Measurements from ENCODE around the gene DLL4.

DNA sequence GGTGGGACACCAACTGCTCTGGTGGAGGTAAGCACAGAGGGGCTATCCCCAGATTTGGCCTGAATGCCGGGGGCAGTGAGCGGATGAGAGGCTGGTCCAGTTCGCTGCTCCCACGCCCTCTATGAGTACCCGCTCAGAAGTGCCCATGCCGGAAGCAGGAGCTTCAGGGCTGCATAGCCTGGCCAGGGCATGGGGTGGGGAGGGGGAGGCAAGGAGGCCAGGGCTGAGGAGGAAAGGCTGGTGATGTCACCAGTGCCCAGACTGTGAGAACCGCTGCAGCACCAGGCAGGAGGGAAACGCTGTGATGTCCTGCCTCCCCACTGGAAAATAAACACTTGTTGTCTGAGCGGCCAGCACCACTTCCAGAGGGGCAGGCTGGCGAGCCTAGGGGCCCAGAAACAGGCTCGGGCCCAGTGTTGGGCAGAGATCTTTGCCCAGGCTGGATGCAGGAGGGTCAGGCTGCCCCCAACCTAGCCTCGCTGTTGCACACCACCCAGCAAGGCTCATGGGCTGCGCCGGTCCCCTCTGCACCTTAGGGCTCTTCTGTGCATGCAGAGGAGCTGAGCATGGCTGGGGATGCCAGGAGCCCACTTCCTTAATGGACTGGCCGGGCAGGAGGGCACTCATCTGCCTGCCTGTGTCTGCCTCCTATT lies 10.9 kb upstream of the DLL4 start:
- TF ChIP-seq, protein P1, sequence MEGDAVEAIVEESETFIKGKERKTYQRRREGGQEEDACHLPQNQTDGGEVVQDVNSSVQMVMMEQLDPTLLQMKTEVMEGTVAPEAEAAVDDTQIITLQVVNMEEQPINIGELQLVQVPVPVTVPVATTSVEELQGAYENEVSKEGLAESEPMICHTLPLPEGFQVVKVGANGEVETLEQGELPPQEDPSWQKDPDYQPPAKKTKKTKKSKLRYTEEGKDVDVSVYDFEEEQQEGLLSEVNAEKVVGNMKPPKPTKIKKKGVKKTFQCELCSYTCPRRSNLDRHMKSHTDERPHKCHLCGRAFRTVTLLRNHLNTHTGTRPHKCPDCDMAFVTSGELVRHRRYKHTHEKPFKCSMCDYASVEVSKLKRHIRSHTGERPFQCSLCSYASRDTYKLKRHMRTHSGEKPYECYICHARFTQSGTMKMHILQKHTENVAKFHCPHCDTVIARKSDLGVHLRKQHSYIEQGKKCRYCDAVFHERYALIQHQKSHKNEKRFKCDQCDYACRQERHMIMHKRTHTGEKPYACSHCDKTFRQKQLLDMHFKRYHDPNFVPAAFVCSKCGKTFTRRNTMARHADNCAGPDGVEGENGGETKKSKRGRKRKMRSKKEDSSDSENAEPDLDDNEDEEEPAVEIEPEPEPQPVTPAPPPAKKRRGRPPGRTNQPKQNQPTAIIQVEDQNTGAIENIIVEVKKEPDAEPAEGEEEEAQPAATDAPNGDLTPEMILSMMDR (IDR thresholded peaks at IDR 0.05; ENCODE audit: poor library complexity, severe bottlenecking) = no peak
- TF ChIP-seq EP300 (conservative IDR thresholded peaks at IDR 0.05; ENCODE audit: poor library complexity, severe bottlenecking) = no peak
- TF ChIP-seq EZH2 (IDR thresholded peaks at IDR 0.05; ENCODE audit: borderline replicate concordance, insufficient read depth, low read length, poor library complexity, severe bottlenecking) = no peak
- TF ChIP-seq POLR2AphosphoS5 (IDR thresholded peaks at IDR 0.05) = no peak

Data from neural cell (in vitro differentiated cells).